Colonic mucosa (tissue), 4 donors: ENCODE data around the gene FBXL7. TPM values are rescaled to one million over a fixed set of nuclear protein-coding genes. Genes with fewer than 3 reads are reported as not detected.

Experiments
- DNase-seq: peaks from one replicate; pipeline ENCODE4 v3.0.0-alpha.2; 2020
- H3K27ac ChIP-seq: fragments of 200-600 bp; one replicate; pipeline ENCODE4 v1.8.0; 2021
- H3K27me3 ChIP-seq: fragments of 200-600 bp; one replicate; pipeline ENCODE4 v1.8.0; 2021
- H3K36me3 ChIP-seq: fragments of 200-600 bp; one replicate; pipeline ENCODE4 v1.8.0; 2021
- H3K4me1 ChIP-seq: fragments of 200-600 bp; one replicate; pipeline ENCODE4 v1.8.0; 2021; ENCODE audit warnings: mild to moderate bottlenecking
- H3K4me3 ChIP-seq: fragments of 200-600 bp; one replicate; pipeline ENCODE4 v1.8.0; 2021
- H3K9ac ChIP-seq, 2 donors: one replicate each; pipeline ENCODE4 v1.7.0; 2013; ENCODE audit warnings: control low read depth in 2 of 2, low read depth in 2 of 2, low read length in 2 of 2
- H3K9me3 ChIP-seq: fragments of 200-600 bp; one replicate; pipeline ENCODE4 v1.8.0; 2021
- CTCF ChIP-seq: fragments of 200-600 bp; IDR thresholded peaks from one replicate; pipeline ENCODE4 v1.8.0; 2022; ENCODE audit warnings: antibody characterized with exemption, mild to moderate bottlenecking
- intact Hi-C: fragments of 100-400 bp; cut with DNase I; formaldehyde crosslinking; loops from one replicate; pipeline ENCODE4 v1.14.1; 2022
- total RNA-seq, 2 donors: library from RNA; stranded (reverse); fragmentation: NEBNext Ultra II Directional in 1 of 2; extraction: Animal tissue kit (Norgen Biotek cat#: 25700) in 1 of 2; gene quantifications; one replicate each; pipeline ENCODE4 v1.2.1, GENCODE V29; 2021
- donor health status: healthy.
- donor health status: DM: no; HTN: no; CAD: no.
- donor health status: DM: no; HTN: no; CAD: no.

The FBXL7 gene
- total RNA-seq, 2 donors from 2014 or later, result 1.6 to 3.0 TPM

GRCh38 chr5:15510831-15511230, 10.9 kb downstream of the FBXL7 start:
- no peak overlapping the region for H3K4me3 ChIP-seq
- no peak overlapping the region for H3K9ac ChIP-seq
- intact Hi-C loops, result no loop called here
- TF ChIP-seq CTCF, result no peak
- no peaks in the 10 kb centered on the region for H3K27me3 ChIP-seq
- no peak overlapping the region for H3K27ac ChIP-seq
- no peaks in the 10 kb centered on the region for H3K9me3 ChIP-seq
- no peaks in the 10 kb centered on the region for H3K36me3 ChIP-seq
- H3K4me1 ChIP-seq, result no peaks in the 10 kb centered on the region
- no peak for DNase-seq

GRCh38 chr5:15513431-15513830, 13.5 kb downstream of the FBXL7 start:
- H3K36me3 ChIP-seq, result no peaks in the 10 kb centered on the region
- no peaks in the 10 kb centered on the region for H3K4me1 ChIP-seq
- H3K27ac ChIP-seq, result no peak overlapping the region
- DNase-seq, result no peak
- H3K9me3 ChIP-seq, result no peaks in the 10 kb centered on the region
- H3K4me3 ChIP-seq, result no peak overlapping the region
- intact Hi-C loops, result no loop called here
- no peaks in the 10 kb centered on the region for H3K27me3 ChIP-seq
- no peak for TF ChIP-seq CTCF
- H3K9ac ChIP-seq, result no peak overlapping the region

DNA sequence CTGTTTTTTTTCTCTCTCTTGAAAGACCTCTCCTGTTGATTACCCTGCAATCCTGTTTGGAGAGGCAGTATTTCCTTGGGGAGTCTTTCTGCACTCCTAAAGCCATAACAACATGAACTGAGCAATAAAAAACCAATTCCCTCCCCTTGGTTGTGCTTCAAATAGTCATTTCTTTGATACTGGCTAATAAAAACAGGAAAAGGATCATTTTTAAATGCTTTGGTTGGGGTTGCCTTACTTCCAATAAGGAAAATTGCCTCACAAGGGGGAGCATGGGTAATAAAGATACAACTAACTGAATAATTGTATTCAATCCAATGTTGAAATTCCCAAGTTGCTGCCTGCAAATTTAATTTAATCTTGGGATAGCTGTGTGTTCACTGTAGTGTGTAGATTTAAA, 13.9 kb downstream of the FBXL7 start:
- Histone ChIP-seq H3K27me3 (no peaks in the 10 kb centered on the region), H3K4me3 (no peak overlapping the region), H3K27ac (no peak overlapping the region), H3K4me1 (no peaks in the 10 kb centered on the region), H3K9ac (no peak overlapping the region), H3K9me3 (no peaks in the 10 kb centered on the region), H3K36me3 (no peaks in the 10 kb centered on the region)
- DNase-seq, result no peak
- intact Hi-C loops, result no loop called here
- TF ChIP-seq CTCF, result no peak

- H3K36me3 ChIP-seq, result no peaks in the 10 kb centered on the region
- no peak overlapping the region for H3K27ac ChIP-seq
- no peak overlapping the region for H3K4me3 ChIP-seq
- no peaks in the 10 kb centered on the region for H3K9me3 ChIP-seq
- intact Hi-C loops, result no loop called here
- H3K27me3 ChIP-seq, result no peaks in the 10 kb centered on the region
- no peak for TF ChIP-seq CTCF
- no peak overlapping the region for H3K9ac ChIP-seq
- H3K4me1 ChIP-seq, result no peaks in the 10 kb centered on the region
- DNase-seq, result no peak
Measured at GRCh38 chr5:15515229-15515628, 15.2 kb downstream of the FBXL7 start.

DNA sequence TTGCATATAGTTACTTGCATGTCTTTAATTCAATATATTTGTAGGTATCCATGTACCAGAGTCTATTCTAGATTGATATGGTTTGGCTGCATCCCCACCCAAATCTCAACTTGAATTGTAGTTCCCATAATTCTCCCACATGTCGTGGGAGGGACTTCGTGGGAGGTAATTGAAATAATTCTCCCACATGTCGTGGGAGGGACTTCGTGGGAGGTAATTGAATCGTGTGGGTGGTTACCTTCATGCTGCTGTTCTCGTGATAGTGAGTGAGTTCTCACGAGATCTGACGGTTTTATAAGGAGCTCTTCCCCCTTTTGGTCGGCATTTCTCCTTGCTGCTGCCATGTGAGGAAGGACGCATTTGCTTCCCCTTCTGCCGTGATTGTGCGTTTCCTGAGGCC, 16.5 kb downstream of the FBXL7 start:
- Histone ChIP-seq H3K9ac (no peak overlapping the region), H3K36me3 (no peaks in the 10 kb centered on the region), H3K4me1 (no peaks in the 10 kb centered on the region), H3K4me3 (no peak overlapping the region), H3K9me3 (no peaks in the 10 kb centered on the region), H3K27ac (no peak overlapping the region), H3K27me3 (no peaks in the 10 kb centered on the region)
- intact Hi-C loops, result no loop called here
- DNase-seq, result no peak
- TF ChIP-seq CTCF, result no peak

- no peak overlapping the region for H3K9ac ChIP-seq
Measured at GRCh38 chr5:15518786-15519185, 18.8 kb downstream of the FBXL7 start.

More at GRCh38 chr5:15518786-15519185, 18.8 kb downstream of the FBXL7 start:
- H3K27me3 ChIP-seq, result no peaks in the 10 kb centered on the region
- H3K27ac ChIP-seq, result no peak overlapping the region
- H3K4me1 ChIP-seq, result no peaks in the 10 kb centered on the region
- TF ChIP-seq CTCF, result no peak
- intact Hi-C loops, result no loop called here
- DNase-seq, result no peak
- no peaks in the 10 kb centered on the region for H3K9me3 ChIP-seq
- H3K4me3 ChIP-seq, result no peak overlapping the region
- no peaks in the 10 kb centered on the region for H3K36me3 ChIP-seq
